Measurements from ENCODE around the gene FAM219A.
"Not testable (repeated sequence)": the region's sequence is repeated elsewhere in the genome, so short reads cannot be mapped to it uniquely, and the experiment has no call there.

The FAM219A gene

DNA sequence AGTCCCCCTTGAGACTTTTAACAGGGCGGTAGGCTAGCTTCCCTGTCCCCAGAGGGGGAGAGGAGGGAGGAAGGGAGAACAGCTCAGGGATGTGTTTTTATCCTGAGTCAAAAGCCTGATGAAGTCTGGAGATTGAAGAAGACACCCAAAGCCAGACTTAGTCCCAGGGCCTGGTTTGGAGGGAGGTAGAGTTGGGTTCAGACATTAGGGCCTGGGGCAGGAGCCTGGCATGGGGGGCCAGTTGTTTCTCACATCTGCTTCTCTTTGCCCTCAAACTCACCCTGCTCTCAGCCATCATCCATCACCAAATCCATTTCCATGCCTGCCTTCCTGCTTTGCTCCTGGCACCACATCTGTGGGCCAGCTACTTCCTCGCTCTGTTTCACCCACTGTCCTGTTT, 84.6 kb downstream of the FAM219A start:
- TF ChIP-seq, protein P1, sequence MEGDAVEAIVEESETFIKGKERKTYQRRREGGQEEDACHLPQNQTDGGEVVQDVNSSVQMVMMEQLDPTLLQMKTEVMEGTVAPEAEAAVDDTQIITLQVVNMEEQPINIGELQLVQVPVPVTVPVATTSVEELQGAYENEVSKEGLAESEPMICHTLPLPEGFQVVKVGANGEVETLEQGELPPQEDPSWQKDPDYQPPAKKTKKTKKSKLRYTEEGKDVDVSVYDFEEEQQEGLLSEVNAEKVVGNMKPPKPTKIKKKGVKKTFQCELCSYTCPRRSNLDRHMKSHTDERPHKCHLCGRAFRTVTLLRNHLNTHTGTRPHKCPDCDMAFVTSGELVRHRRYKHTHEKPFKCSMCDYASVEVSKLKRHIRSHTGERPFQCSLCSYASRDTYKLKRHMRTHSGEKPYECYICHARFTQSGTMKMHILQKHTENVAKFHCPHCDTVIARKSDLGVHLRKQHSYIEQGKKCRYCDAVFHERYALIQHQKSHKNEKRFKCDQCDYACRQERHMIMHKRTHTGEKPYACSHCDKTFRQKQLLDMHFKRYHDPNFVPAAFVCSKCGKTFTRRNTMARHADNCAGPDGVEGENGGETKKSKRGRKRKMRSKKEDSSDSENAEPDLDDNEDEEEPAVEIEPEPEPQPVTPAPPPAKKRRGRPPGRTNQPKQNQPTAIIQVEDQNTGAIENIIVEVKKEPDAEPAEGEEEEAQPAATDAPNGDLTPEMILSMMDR (IDR thresholded peaks at IDR 0.05; ENCODE audit: extremely low read depth, insufficient read depth, missing control alignments) = no peak
- DNase-seq (ENCODE audit: low spot score) = no peak
- in situ Hi-C loops (cut with MboI; ENCODE audit: low pct_unique_long_range_greater_than_20kb, low sequenced_read_pairs, unreplicated experiment) = no loop called here

DNA sequence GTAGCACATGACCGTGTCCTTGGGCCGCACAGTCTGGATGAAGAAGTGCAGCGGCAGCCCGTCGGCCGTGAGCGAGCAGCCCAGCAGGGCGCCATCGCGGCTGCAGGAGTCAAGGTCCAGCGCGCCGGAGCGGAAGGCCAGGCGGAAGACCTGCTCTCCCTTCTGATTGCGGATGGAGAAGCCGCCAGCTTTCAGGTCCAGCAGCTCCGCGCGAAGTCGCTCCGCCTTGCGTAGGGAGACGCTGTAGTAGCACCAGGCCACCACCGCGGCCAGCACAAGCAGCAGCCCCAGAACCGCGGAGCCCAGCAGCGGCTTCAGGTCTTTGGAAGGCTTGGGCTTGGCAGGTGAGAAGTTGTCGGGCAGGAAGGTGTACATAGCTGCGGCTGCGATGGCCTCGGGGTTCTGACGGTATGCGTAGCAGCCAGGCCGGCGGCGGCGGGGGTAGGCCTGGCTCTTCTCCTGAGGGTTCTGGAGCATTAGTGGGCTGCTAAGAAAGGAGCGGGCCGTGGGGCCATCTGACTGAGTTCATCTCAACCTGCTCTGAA, 85.8 kb downstream of the FAM219A start:
- in situ Hi-C loops (cut with MboI; ENCODE audit: low pct_unique_long_range_greater_than_20kb, low sequenced_read_pairs, unreplicated experiment) = no loop called here
- TF ChIP-seq, protein P1 (IDR thresholded peaks at IDR 0.05; ENCODE audit: extremely low read depth, insufficient read depth, missing control alignments) = no peak
- DNase-seq (ENCODE audit: low spot score) = no peak

DNA sequence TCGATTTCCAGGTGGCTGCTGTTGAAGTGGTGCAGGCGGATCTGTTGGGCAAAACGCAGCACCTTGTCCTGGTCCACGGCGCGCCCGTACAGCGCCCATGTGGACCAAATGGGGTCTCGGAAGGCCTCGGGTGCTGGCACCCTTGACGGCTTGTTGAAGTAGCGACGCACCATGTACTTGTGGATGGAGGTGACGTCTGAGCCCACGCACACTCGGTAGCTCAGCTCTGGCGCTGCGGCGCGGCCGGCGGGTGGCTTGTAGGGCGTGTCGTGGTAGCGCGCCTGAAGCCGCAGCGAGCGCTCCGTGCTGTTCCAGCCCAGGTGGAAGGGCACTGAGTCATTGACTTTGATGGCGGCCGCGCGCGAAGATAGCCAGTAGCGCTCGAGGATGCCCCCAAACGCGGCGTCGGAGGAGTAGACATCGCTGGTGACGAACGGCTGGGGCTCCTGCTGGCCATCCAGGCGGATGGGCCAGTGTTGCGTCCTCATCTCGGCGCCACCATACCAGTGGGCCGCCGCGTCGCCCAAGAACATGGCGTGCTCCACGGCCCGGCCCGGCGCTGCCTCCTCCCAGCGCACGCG, 86.4 kb downstream of the FAM219A start:
- in situ Hi-C loops (cut with MboI; ENCODE audit: low pct_unique_long_range_greater_than_20kb, low sequenced_read_pairs, unreplicated experiment) = no loop called here
- no peak for DNase-seq (ENCODE audit: low spot score)
- TF ChIP-seq, protein P1 (IDR thresholded peaks at IDR 0.05; ENCODE audit: extremely low read depth, insufficient read depth, missing control alignments) = no peak

DNA sequence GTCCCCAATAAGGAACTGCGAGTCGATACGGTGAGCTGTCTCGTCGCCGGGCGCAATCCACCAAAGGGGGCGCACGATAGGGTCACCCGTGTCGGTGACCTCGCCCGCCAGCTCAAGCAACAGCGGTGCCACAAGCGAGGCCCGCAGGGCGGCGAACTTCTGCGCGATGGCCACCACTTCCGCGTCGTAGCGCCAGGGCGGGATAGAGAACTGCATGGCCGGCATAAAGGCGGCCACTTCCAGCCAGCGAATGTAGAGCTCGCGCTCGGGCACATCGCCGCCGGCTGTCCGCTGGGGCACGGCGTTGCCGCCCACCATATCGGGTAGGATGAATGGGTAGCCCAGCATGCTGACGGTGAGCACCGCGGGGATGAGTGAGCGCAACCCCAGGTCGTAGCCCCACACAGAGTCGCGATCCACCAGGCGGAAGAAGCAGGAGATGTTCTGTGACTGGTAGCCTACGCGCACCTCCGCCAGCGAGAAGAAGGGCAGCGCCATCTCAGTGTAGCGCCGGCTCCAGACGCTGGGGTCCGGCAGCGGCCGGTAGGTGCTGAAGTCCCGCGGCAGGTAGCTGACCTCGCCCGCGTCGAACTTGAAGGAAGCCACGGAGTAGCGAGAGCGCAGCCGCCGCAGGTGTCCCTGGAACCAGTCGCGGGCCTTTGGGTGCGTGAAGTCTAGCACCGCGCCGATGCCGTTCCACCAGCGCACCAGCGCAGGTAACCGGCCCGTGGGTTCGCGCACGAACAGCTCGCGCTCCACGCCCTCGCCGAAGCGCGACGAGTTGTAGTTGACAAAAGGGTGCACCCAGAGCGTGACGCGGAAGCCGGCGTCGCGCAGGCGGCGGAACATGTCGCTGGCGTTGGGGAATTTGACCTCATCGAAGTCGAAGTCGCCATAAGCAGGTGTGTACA, 87.1 kb downstream of the FAM219A start:
- TF ChIP-seq, protein P1 (IDR thresholded peaks at IDR 0.05; ENCODE audit: extremely low read depth, insufficient read depth, missing control alignments) = no peak
- in situ Hi-C loops (cut with MboI; ENCODE audit: low pct_unique_long_range_greater_than_20kb, low sequenced_read_pairs, unreplicated experiment) = no loop called here
- DNase-seq (ENCODE audit: low spot score) = no peak

DNA sequence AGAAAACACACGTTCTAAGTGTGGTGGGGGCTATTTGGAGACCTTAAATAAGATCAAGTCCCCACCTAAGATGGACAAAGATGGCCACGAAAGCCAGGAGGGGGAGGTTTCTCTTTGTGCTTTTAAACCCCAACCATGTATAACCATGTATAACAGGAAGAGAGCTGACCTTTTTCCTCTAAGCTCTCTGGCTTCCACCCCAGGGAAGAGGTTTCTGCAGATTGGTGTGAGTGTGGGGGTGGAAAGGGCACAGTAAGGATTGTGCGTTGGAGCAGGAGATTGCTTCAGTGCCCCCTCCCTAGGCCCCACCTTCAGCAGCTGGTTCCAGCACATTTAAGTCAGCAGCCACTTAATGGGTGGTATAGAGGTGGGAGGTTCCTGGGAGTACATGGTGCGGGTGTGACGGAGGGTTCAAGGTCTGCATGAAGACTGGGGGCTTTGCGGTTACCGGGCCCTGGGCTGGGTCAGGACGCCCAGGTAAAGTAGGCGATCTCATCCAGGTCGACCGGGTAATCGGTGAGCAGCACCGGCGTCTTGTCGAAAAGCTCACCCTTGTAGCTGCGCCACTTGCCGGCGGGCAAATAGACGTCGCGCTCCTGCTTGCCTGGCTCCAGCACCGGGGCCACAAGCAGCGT, 87.9 kb downstream of the FAM219A start:
- DNase-seq (ENCODE audit: low spot score) = no peak
- TF ChIP-seq, protein P1 (IDR thresholded peaks at IDR 0.05; ENCODE audit: extremely low read depth, insufficient read depth, missing control alignments) = no peak
- in situ Hi-C loops (cut with MboI; ENCODE audit: low pct_unique_long_range_greater_than_20kb, low sequenced_read_pairs, unreplicated experiment) = no loop called here

DNA sequence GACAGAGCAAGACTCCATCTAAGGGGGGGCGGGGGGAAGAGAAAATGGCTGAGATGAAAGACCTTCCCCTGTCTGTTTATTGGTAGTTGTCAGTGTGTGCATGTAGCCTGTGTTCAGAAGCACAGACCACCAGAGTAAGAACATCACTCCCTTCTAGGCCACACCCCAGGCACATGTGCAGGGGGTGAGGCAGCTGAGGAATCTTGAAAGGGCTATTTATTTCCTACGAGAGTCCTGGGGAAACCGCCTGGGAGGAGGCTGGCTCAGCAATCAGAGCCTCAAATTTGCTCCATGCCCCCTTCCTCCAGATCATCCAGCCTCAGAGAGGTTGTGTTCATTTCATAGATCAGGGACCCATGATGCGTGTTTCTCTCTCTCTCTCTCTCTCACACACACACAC, 88.7 kb downstream of the FAM219A start:
- in situ Hi-C loops (cut with MboI; ENCODE audit: low pct_unique_long_range_greater_than_20kb, low sequenced_read_pairs, unreplicated experiment) = no loop called here
- TF ChIP-seq, protein P1 (IDR thresholded peaks at IDR 0.05; ENCODE audit: extremely low read depth, insufficient read depth, missing control alignments) = no peak
- DNase-seq (ENCODE audit: low spot score) = no peak

DNA sequence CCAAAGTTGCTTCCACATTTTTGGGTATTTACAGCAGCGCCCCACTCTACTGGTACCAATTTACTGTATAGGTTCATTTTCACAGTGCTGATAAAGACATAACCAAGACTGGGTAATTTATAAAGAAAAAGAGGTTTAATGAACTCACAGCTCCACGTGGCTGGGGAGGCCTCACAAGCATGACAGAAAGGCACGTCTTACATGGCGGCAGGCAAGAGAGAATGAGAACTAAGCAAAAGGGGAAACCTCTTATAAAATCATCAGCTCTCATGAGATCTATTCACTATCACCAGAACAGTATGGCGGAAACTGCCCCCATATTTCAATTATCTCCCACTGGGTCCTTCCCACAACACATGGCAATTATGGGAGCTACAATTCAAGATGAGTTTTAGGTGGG, 89.6 kb downstream of the FAM219A start:
- DNase-seq (ENCODE audit: low spot score); in situ Hi-C loops (cut with MboI; ENCODE audit: low pct_unique_long_range_greater_than_20kb, low sequenced_read_pairs, unreplicated experiment): not testable (repeated sequence)

DNA sequence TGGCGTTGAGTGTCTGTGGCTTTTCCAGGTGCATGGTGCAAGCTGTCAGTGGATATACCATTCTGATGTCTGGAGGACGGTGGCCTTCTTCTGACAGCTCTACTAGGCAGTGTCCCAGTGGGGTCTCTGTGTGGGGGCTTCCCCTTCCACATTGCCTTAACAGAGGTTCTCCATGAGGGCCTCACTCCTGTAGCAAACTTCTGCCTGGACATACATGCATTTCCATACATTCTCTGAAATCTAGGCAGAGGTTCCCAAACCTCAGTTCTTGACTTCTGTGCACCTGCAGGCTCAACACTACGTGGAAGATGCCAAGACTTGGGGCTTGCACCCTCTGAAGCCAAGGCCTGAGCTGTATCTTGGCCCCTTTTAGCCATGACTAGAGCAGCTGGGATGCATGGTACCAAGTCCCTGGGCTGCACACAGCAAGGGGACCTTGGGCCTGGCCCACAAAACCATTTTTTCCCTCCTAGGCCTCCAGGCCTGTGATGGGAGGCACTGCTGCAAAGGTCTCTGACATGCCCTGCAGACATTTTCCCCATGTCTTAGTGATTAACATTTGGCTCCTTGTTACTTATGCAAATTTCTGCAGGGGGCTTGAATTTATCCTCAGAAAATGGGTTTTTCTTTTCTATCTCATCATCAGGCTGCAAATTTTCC, 90.5 kb downstream of the FAM219A start:
- DNase-seq (ENCODE audit: low spot score); in situ Hi-C loops (cut with MboI; ENCODE audit: low pct_unique_long_range_greater_than_20kb, low sequenced_read_pairs, unreplicated experiment): not testable (repeated sequence)

Data from GM13977 (cell line).